Muscle of leg (tissue), 11 donors: Measurements from ENCODE around the gene AGBL5. TPM values are rescaled to one million over a fixed set of nuclear protein-coding genes. Genes with fewer than 3 reads are reported as not detected.

ENCODE experiments used
- DNase-seq: peaks from one replicate; pipeline ENCODE4 v3.0.0; 2013
- H3K27ac ChIP-seq: one replicate; pipeline ENCODE4 v1.5.1; 2013; ENCODE audit warnings: mild to moderate bottlenecking, low read length, control low read depth
- H3K27me3 ChIP-seq: one replicate; pipeline ENCODE4 v1.6.1; 2013; ENCODE audit warnings: low read length; ENCODE audit not compliant: control insufficient read depth, insufficient read depth
- H3K36me3 ChIP-seq: one replicate; pipeline ENCODE4 v1.6.1; 2013; ENCODE audit warnings: low read length; ENCODE audit not compliant: control insufficient read depth, insufficient read depth
- H3K4me1 ChIP-seq: one replicate; pipeline ENCODE4 v1.6.1; 2013; ENCODE audit warnings: low read length; ENCODE audit not compliant: control insufficient read depth, insufficient read depth
- H3K4me3 ChIP-seq: one replicate; pipeline ENCODE4 v1.5.1; 2013; ENCODE audit warnings: low read length, control low read depth
- H3K9me3 ChIP-seq: replicated peaks from 2 replicates; pipeline ENCODE4 v1.6.1; 2013; ENCODE audit warnings: low read depth, low read length; ENCODE audit not compliant: control insufficient read depth
- WGBS: methylation state at CpG from one replicate; pipeline ENCODE4 v1.1.5; 2013; ENCODE audit warnings: missing lambda C conversion rate; ENCODE audit not compliant: insufficient coverage; 5-methylcytosine and 5-hydroxymethylcytosine counted together
- polyA plus RNA-seq, 8 donors: library from polyadenylated mRNA; unstranded; fragments of 120-200 nt; gene quantifications; one replicate each; pipeline versions ENCODE4 v1.2.1 to v1.2.3, GENCODE V29; 2013; ENCODE audit warnings: inconsistent platforms in 1 of 8, low replicate concordance in 1 of 8; ENCODE audit not compliant: insufficient read length in 8 of 8, insufficient read depth in 1 of 8
- total RNA-seq: library from RNA; stranded (reverse); fragments of 120-200 nt; gene quantifications from one replicate; pipeline ENCODE4 v1.2.4, GENCODE V29; 2013

AGBL5 gene
- total and polyA plus RNA-seq, 9 donors, result 12.4 to 22.6 (median 20.4) TPM

DNA sequence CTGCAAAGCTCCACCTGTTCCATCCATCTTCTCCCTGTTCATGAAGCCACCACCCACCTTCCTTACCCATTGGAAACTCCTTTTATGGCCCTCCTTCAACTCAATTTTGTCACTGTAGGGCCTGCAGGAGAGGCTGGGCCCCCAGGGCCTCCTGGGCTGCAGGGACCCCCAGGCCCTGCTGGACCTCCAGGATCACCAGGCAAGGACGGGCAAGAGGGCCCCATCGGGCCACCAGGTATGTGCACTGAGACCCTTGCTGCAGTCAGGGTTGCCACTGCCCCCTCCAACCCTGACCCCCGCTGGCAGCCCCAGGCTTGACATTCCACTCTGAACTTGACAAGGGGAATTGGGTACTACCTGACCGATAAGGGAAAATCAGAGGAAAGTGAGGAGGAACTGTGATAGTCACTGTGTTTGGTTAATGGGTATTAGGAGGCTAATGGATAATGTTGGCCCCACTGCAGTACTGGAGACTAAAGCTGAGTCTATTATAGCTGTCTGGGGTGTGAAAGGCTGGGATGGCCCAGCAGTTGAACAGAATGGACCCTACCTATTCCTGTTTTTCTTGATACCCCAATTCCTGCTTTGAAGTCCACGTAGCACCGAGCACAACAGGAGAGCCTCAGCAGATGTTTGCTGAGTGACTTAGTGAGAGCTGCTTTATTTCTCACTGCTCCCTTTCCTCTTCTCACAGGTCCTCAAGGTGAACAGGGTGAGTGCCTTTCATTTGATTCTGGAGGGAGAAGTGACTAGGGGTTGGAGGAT lies 33.0 kb downstream of the AGBL5 start:
- Histone ChIP-seq H3K27ac (no peak overlapping the region), H3K4me1 (peaks cover 73% of the 10 kb centered on the region), H3K36me3 (peaks cover 14% of the 10 kb centered on the region), H3K9me3 (no peaks in the 10 kb centered on the region), H3K27me3 (peaks cover 4% of the 10 kb centered on the region), H3K4me3 (no peak overlapping the region)
- WGBS, result 83% methylated on average over 4 of the region's 6 CpGs
- DNase-seq, result no peak

- peaks cover 66% of the 10 kb centered on the region for H3K4me1 ChIP-seq
- H3K9me3 ChIP-seq, result no peaks in the 10 kb centered on the region
- H3K27me3 ChIP-seq, result peaks cover 4% of the 10 kb centered on the region
- peak overlapping the region; percentile 4 for H3K27ac ChIP-seq
- DNase-seq, result no peak
- peaks cover 14% of the 10 kb centered on the region for H3K36me3 ChIP-seq
- H3K4me3 ChIP-seq, result peak overlapping the region; percentile 62
- WGBS, result 51% methylated on average over 6 of the region's 10 CpGs
Observed at GRCh38 chr2:27085062-27085672, 33.7 kb downstream of the AGBL5 start.

- Histone ChIP-seq H3K27me3 (peaks cover 4% of the 10 kb centered on the region), H3K4me3 (peak overlapping the region; percentile 62), H3K4me1 (peaks cover 61% of the 10 kb centered on the region), H3K27ac (peak overlapping the region; percentile 4), H3K36me3 (peaks cover 14% of the 10 kb centered on the region), H3K9me3 (no peaks in the 10 kb centered on the region)
- 3% methylated on average over 38 of the region's 38 CpGs for WGBS
- DNase-seq, result peak; percentile 78
Observed at GRCh38 chr2:27085673-27086089, 34.2 kb downstream of the AGBL5 start.

DNA sequence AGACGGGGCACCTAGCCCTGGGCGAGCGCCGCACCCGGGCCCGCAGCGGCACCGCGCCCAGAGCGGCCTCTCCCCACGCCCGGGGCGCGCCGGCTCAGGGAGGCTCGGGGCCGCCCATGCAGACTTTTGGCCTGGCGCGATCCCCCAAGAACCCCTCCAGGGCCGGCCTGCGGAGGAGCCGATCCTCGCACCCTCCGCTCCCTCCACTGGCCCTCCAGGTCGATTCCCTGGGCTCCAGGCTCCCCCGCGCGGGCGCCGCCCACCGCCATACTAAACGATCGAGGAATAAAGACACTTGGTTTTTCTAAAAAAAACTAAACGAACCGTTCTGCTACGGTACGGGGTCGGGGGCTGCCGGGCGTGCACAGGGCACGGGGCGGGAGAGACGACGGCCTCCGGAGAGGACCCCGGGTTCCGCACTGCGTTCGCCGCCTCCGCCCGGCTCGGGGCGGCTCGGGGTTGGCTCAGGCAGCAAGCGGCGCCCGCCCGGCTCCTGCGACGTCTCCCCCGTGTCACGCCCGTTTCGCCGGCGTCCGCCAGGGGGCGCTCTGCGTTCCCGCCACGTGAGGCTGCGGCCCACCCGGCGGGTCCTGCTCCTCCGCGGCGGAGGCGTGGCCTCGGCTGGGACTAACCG lies 34.7 kb downstream of the AGBL5 start:
- under 1% methylated on average over 79 of the region's 81 CpGs for WGBS
- no peaks in the 10 kb centered on the region for H3K9me3 ChIP-seq
- H3K4me1 ChIP-seq, result peaks cover 55% of the 10 kb centered on the region
- peaks cover 14% of the 10 kb centered on the region for H3K36me3 ChIP-seq
- H3K27ac ChIP-seq, result peak overlapping the region; percentile 71
- peaks cover 4% of the 10 kb centered on the region for H3K27me3 ChIP-seq
- peak; percentile 97 for DNase-seq
- peak overlapping the region; percentile 62 for H3K4me3 ChIP-seq

GRCh38 chr2:27086724-27087593 lies 35.5 kb downstream of the AGBL5 start, which contains the start of gene KHK:
Gene KHK, plus strand, starts transcription at chr2:27086772. Its CDS starts 488 bp downstream, at chr2:27087260.
- H3K4me1 ChIP-seq, result peaks cover 48% of the 10 kb centered on the region
- H3K36me3 ChIP-seq, result peaks cover 11% of the 10 kb centered on the region
- DNase-seq, result no peak
- WGBS, result 3% methylated on average over 51 of the region's 54 CpGs
- H3K27ac ChIP-seq, result peak within 1 kb of the TSS; percentile 71
- peak within 1 kb of the TSS; percentile 62 for H3K4me3 ChIP-seq
- no peaks in the 10 kb centered on the region for H3K9me3 ChIP-seq
- H3K27me3 ChIP-seq, result peaks cover 4% of the 10 kb centered on the region

- no peaks in the 10 kb centered on the region for H3K9me3 ChIP-seq
- no peak for DNase-seq
- 94% methylated on average over 2 of the region's 5 CpGs for WGBS
- peaks cover 38% of the 10 kb centered on the region for H3K4me1 ChIP-seq
- no peak overlapping the region for H3K4me3 ChIP-seq
- peaks cover 6% of the 10 kb centered on the region for H3K36me3 ChIP-seq
- H3K27me3 ChIP-seq, result peaks cover 4% of the 10 kb centered on the region
- H3K27ac ChIP-seq, result no peak overlapping the region
Observed at GRCh38 chr2:27087823-27088410, 36.4 kb downstream of the AGBL5 start.

- WGBS, result 88% methylated on average over 3 of the region's 6 CpGs
- Histone ChIP-seq H3K4me1 (peaks cover 31% of the 10 kb centered on the region), H3K27me3 (peaks cover 4% of the 10 kb centered on the region), H3K9me3 (no peaks in the 10 kb centered on the region), H3K4me3 (no peak overlapping the region), H3K36me3 (peaks cover 3% of the 10 kb centered on the region), H3K27ac (no peak overlapping the region)
- no peak for DNase-seq
Observed at GRCh38 chr2:27088634-27089033, 37.2 kb downstream of the AGBL5 start.

- 86% methylated on average over 8 of the region's 14 CpGs for WGBS
- no peak for DNase-seq
Observed at GRCh38 chr2:27089111-27089954, 37.9 kb downstream of the AGBL5 start.

More at GRCh38 chr2:27089111-27089954, 37.9 kb downstream of the AGBL5 start:
- Histone ChIP-seq H3K4me1 (peaks cover 24% of the 10 kb centered on the region), H3K4me3 (no peak overlapping the region), H3K36me3 (no peaks in the 10 kb centered on the region), H3K27ac (no peak overlapping the region), H3K9me3 (no peaks in the 10 kb centered on the region), H3K27me3 (peaks cover 4% of the 10 kb centered on the region)
